Measurements from ENCODE around the gene NEUROD1. TPM values are rescaled to one million over a fixed set of nuclear protein-coding genes. Genes with fewer than 3 reads are reported as not detected.

Gene NEUROD1
- total RNA-seq, 6 donors from 2014 or later, result not detected

DNA sequence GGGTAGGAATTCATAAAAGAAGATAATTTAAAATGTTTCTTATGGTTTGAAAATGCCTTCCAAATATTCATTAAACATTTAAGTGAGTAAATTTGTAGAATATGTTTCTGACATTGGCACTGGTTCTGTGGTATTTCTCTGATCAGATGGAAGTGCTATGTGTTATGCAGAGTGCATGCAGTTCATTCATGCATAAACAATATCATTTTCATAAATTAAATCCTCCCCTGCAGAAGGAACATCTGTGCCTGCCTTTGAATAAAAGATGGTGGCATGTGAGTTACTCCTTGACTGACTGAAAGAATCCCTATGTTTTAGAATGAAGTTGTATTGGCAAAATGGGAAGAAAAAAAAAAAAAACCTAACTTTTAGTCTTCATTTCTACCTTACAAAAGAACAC is 5.9 kb downstream of the NEUROD1 start:
- H3K4me3 ChIP-seq, result no peak overlapping the region
- H3K27me3 ChIP-seq, result peaks cover 0 to 20% (median 8%) of the 10 kb centered on the region in 4 donors
- no peaks in the 10 kb centered on the region for H3K9me3 ChIP-seq
- peaks cover 0 to 4% (median 0%) of the 10 kb centered on the region in 4 donors for H3K4me1 ChIP-seq
- ATAC-seq (ENCODE audit: low FRiP score in 2 of 2) (no peak), DNase-seq (no peak)
- TF ChIP-seq POLR2AphosphoS5 (IDR thresholded peaks at IDR 0.05), result no peak
- TF ChIP-seq POLR2A (IDR thresholded peaks at IDR 0.05), result no peak
- TF ChIP-seq, protein P1, sequence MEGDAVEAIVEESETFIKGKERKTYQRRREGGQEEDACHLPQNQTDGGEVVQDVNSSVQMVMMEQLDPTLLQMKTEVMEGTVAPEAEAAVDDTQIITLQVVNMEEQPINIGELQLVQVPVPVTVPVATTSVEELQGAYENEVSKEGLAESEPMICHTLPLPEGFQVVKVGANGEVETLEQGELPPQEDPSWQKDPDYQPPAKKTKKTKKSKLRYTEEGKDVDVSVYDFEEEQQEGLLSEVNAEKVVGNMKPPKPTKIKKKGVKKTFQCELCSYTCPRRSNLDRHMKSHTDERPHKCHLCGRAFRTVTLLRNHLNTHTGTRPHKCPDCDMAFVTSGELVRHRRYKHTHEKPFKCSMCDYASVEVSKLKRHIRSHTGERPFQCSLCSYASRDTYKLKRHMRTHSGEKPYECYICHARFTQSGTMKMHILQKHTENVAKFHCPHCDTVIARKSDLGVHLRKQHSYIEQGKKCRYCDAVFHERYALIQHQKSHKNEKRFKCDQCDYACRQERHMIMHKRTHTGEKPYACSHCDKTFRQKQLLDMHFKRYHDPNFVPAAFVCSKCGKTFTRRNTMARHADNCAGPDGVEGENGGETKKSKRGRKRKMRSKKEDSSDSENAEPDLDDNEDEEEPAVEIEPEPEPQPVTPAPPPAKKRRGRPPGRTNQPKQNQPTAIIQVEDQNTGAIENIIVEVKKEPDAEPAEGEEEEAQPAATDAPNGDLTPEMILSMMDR (IDR thresholded peaks at IDR 0.05), result no peak
- no peak for TF ChIP-seq EP300 (IDR thresholded peaks at IDR 0.05)
- no peaks in the 10 kb centered on the region for H3K36me3 ChIP-seq
- H3K27ac ChIP-seq, result no peak overlapping the region

DNA sequence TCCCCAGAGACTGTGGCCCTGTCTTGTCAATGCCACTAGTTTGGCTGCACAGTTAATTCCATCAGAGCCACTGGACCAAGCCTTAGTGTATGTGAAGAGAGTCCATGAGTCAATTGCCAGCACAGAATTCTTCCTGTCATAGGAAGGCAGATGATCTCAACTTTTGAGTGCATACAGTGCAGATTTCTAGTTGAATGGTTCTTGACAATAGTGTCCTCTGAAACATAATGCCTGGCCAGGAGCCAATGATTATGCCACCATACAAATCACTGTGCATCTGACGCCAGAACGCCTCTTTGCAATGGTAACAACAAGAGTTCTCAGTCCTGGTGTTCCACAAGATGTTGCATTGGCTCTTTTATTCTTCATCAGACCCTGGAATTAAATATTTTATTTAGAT is 7.1 kb downstream of the NEUROD1 start:
- Histone ChIP-seq H3K4me3 (no peak overlapping the region), H3K36me3 (no peaks in the 10 kb centered on the region), H3K27ac (no peak overlapping the region), H3K27me3 (peaks cover 0 to 8% (median 2%) of the 10 kb centered on the region in 4 donors), H3K9me3 (no peaks in the 10 kb centered on the region), H3K4me1 (peaks cover 0 to 4% (median 0%) of the 10 kb centered on the region in 4 donors)
- ATAC-seq (ENCODE audit: low FRiP score in 2 of 2) (no peak), DNase-seq (no peak)
- TF ChIP-seq, protein P1 (IDR thresholded peaks at IDR 0.05), result no peak
- no peak for TF ChIP-seq POLR2AphosphoS5 (IDR thresholded peaks at IDR 0.05)
- TF ChIP-seq EP300 (IDR thresholded peaks at IDR 0.05), result no peak
- TF ChIP-seq POLR2A (IDR thresholded peaks at IDR 0.05), result no peak
- 52 to 59% methylated on average over 2 of the region's 2 CpGs for WGBS, 2 donors

DNA sequence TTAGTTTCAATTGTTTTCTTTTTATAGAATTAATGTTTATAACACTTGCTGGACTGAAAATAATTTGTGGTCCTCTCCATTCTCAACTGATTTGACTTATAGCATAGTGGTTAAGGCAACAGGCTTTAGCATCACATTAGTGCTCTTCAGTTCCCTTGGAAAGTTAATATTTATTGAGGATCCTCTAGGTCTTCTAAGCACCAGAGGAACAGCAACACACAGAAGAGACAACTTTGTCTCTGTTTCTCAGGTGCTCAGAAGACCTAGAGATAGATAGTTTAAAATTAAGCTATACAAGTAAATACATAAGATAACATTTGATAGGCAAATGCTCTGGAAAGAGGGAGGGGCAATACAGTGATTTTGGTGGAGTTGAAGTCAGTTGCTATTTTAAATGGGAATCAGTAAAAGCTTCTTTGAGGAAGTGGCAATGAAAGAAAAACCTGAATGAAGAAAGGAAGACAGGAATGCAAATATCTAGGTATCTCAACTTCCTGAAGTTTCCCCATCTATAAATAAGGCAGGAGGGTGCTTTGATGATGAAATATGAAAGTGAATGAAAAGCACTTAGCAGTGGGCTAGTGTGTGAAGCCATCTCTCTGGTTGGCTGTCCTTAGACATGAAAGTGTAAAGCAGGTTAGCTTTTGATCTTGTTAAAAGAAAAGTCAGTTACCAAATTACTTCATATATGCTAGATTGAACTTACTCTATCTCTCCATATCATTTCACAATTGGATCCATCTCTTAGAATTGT is 7.9 kb downstream of the NEUROD1 start:
- peaks cover 0 to under 1% (median 0%) of the 10 kb centered on the region in 4 donors for H3K27me3 ChIP-seq

DNA sequence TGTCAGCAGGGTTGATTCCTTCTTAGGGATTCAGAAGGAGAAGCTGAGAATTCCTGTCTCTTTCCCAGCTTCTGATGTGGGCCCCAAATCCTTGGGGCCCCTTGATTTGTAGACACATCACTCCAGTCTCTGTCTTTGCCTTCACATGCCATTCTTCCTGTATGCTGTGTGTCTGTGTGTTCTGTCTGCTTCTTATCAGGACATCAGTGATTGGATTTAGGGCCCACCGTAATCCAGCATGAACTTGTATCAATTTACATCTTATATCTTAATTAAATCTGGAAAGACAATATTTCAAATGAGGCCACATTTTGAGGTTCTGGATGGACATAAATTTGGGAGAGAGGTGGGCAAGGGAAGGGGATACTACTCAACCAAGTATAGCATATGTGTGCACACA is 9.7 kb downstream of the NEUROD1 start:
- Histone ChIP-seq H3K9me3 (peaks cover 0 to 8% (median 0%) of the 10 kb centered on the region in 4 donors), H3K4me3 (no peak overlapping the region), H3K27ac (no peak overlapping the region), H3K4me1 (no peaks in the 10 kb centered on the region), H3K27me3 (no peaks in the 10 kb centered on the region), H3K36me3 (no peaks in the 10 kb centered on the region)
- no peak for ATAC-seq (ENCODE audit: low FRiP score in 2 of 2)
- 88 to 90% methylated on average over 1 of the region's 1 CpG for WGBS, 2 donors
- no peak for TF ChIP-seq POLR2AphosphoS5 (IDR thresholded peaks at IDR 0.05)
- TF ChIP-seq POLR2A (IDR thresholded peaks at IDR 0.05), result no peak
- TF ChIP-seq, protein P1 (IDR thresholded peaks at IDR 0.05), result no peak
- TF ChIP-seq EP300 (IDR thresholded peaks at IDR 0.05), result no peak
- no peak for DNase-seq

More for the DNA sequence above, 7.9 kb downstream of the NEUROD1 start:
- H3K9me3 ChIP-seq, result no peaks in the 10 kb centered on the region
- no peak for DNase-seq
- no peak overlapping the region for H3K27ac ChIP-seq
- no peak for ATAC-seq (ENCODE audit: low FRiP score in 2 of 2)
- no peaks in the 10 kb centered on the region for H3K36me3 ChIP-seq
- no peak for TF ChIP-seq EP300 (IDR thresholded peaks at IDR 0.05)
- no peak for TF ChIP-seq POLR2A (IDR thresholded peaks at IDR 0.05)
- TF ChIP-seq, protein P1 (IDR thresholded peaks at IDR 0.05), result no peak
- TF ChIP-seq POLR2AphosphoS5 (IDR thresholded peaks at IDR 0.05), result no peak
- H3K4me3 ChIP-seq, result no peak overlapping the region
- no peaks in the 10 kb centered on the region for H3K4me1 ChIP-seq

DNA sequence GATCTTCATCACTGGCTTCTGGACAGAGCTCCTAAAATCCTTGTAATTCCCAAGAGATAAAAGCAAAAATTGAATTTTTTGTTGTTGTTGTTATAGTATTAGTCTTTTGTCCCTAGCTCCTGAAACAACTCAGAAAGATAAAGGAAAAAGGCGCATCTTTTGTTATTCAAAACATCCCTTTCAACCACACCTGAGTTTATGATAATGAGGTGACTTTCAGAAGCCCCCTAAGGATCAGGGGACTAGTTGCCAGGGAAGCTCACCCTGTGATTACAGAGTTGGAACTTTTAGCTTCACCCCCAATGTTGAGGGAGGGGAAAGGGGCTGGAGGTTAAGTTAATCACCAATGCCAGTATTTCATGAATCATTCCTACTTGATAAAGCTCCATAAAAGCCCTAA is 13.1 kb downstream of the NEUROD1 start:
- no peak for DNase-seq
- Histone ChIP-seq H3K4me3 (no peak overlapping the region), H3K9me3 (peaks cover 0 to 8% (median 0%) of the 10 kb centered on the region in 4 donors), H3K4me1 (no peaks in the 10 kb centered on the region), H3K27ac (no peak overlapping the region), H3K27me3 (no peaks in the 10 kb centered on the region), H3K36me3 (no peaks in the 10 kb centered on the region)
- TF ChIP-seq POLR2AphosphoS5 (IDR thresholded peaks at IDR 0.05) (no peak), EP300 (IDR thresholded peaks at IDR 0.05) (no peak), POLR2A (IDR thresholded peaks at IDR 0.05) (no peak)
- TF ChIP-seq, protein P1 (IDR thresholded peaks at IDR 0.05), result no peak
- no peak for ATAC-seq (ENCODE audit: low FRiP score in 2 of 2)
- 62 to 65% methylated on average over 1 of the region's 1 CpG for WGBS, 2 donors
